Endothelial cell (in vitro differentiated cells): ENCODE data around the gene MRPS17. TPM values are rescaled to one million over a fixed set of nuclear protein-coding genes. Genes with fewer than 3 reads are reported as not detected.

ENCODE experiments used
- DNase-seq: peaks from one replicate; pipeline ENCODE4 v3.0.0; 2021; ENCODE audit warnings: low spot score
- H3K27ac Mint-ChIP-seq: one replicate; pipeline ENCODE4 v1.8.0; 2021; ENCODE audit warnings: mixed read lengths, inconsistent platforms; ENCODE audit not compliant: unreplicated experiment
- H3K27me3 Mint-ChIP-seq: one replicate; pipeline ENCODE4 v1.8.0; 2021; ENCODE audit warnings: mild to moderate bottlenecking, moderate library complexity, mixed read lengths, inconsistent platforms; ENCODE audit not compliant: unreplicated experiment
- H3K36me3 Mint-ChIP-seq: one replicate; pipeline ENCODE4 v1.8.0; 2021; ENCODE audit warnings: mild to moderate bottlenecking, low read depth, mixed read lengths, inconsistent platforms; ENCODE audit not compliant: unreplicated experiment
- H3K4me1 Mint-ChIP-seq: one replicate; pipeline ENCODE4 v1.8.0; 2021; ENCODE audit warnings: mild to moderate bottlenecking, mixed read lengths, inconsistent platforms; ENCODE audit not compliant: unreplicated experiment
- H3K4me3 Mint-ChIP-seq: one replicate; pipeline ENCODE4 v1.8.0; 2021; ENCODE audit warnings: mild to moderate bottlenecking, mixed read lengths, inconsistent platforms; ENCODE audit not compliant: unreplicated experiment
- H3K9me3 Mint-ChIP-seq: one replicate; pipeline ENCODE4 v1.8.0; 2021; ENCODE audit warnings: mixed read lengths, inconsistent platforms; ENCODE audit not compliant: unreplicated experiment
- CTCF ChIP-seq: fragments of 200-600 bp; sonication (generic); IDR thresholded peaks from one replicate; pipeline ENCODE4 v1.5.0; 2021; ENCODE audit warnings: antibody characterized with exemption; ENCODE audit not compliant: unreplicated experiment
- total RNA-seq: library from RNA; stranded (reverse); fragmentation: NEBNext Ultra II Directional; extraction: Animal tissue kit (Norgen Biotek cat#: 25700); gene quantifications from one replicate; pipeline ENCODE4 v1.2.1, GENCODE V29; 2021; ENCODE audit not compliant: unreplicated experiment

MRPS17 gene
- total RNA-seq, 1 donor from 2014 or later, result 11.7 TPM

GRCh38 chr7:55970561-55970960 is 18.9 kb downstream of the MRPS17 start:
- no peak overlapping the region for H3K4me3 Mint-ChIP-seq
- no peaks in the 10 kb centered on the region for H3K36me3 Mint-ChIP-seq
- H3K4me1 Mint-ChIP-seq, result peaks cover 6% of the 10 kb centered on the region
- no peaks in the 10 kb centered on the region for H3K27me3 Mint-ChIP-seq
- H3K9me3 Mint-ChIP-seq, result no peaks in the 10 kb centered on the region
- H3K27ac Mint-ChIP-seq, result no peak overlapping the region
- no peak for DNase-seq
- TF ChIP-seq CTCF, result no peak

- H3K36me3 Mint-ChIP-seq, result no peaks in the 10 kb centered on the region
- TF ChIP-seq CTCF, result no peak
- no peaks in the 10 kb centered on the region for H3K9me3 Mint-ChIP-seq
- H3K27me3 Mint-ChIP-seq, result no peaks in the 10 kb centered on the region
- no peak overlapping the region for H3K27ac Mint-ChIP-seq
- H3K4me1 Mint-ChIP-seq, result peaks cover 3% of the 10 kb centered on the region
- DNase-seq, result no peak
- no peak overlapping the region for H3K4me3 Mint-ChIP-seq
These were observed 19.3 kb downstream of the MRPS17 start for GRCh38 chr7:55970978-55971377.

GRCh38 chr7:55973747-55974250 is 22.1 kb downstream of the MRPS17 start:
- no peaks in the 10 kb centered on the region for H3K27me3 Mint-ChIP-seq
- H3K9me3 Mint-ChIP-seq, result no peaks in the 10 kb centered on the region
- no peak overlapping the region for H3K4me3 Mint-ChIP-seq
- no peak overlapping the region for H3K27ac Mint-ChIP-seq
- H3K4me1 Mint-ChIP-seq, result peaks cover 3% of the 10 kb centered on the region
- H3K36me3 Mint-ChIP-seq, result no peaks in the 10 kb centered on the region
- TF ChIP-seq CTCF, result no peak
- no peak for DNase-seq

- Mint-ChIP-seq H3K36me3 (peaks cover 9% of the 10 kb centered on the region), H3K9me3 (no peaks in the 10 kb centered on the region), H3K27me3 (no peaks in the 10 kb centered on the region), H3K27ac (no peak overlapping the region), H3K4me1 (no peaks in the 10 kb centered on the region), H3K4me3 (no peak overlapping the region)
- TF ChIP-seq CTCF, result no peak
- no peak for DNase-seq
These were observed 24.4 kb downstream of the MRPS17 start for GRCh38 chr7:55975988-55976633.

GRCh38 chr7:55977831-55978230 is 26.2 kb downstream of the MRPS17 start:
- no peak for DNase-seq
- Mint-ChIP-seq H3K4me3 (peak overlapping the region; percentile 7), H3K36me3 (peaks cover 9% of the 10 kb centered on the region), H3K4me1 (no peaks in the 10 kb centered on the region), H3K27me3 (no peaks in the 10 kb centered on the region), H3K9me3 (no peaks in the 10 kb centered on the region), H3K27ac (no peak overlapping the region)
- no peak for TF ChIP-seq CTCF
